Measurements from ENCODE around the gene G6PC3. TPM values are rescaled to one million over a fixed set of nuclear protein-coding genes. Genes with fewer than 3 reads are reported as not detected.
A peak's percentile ranks its signal among the peaks of the same experiment; 100 is the strongest.
"Not testable (repeated sequence)": the region's sequence is repeated elsewhere in the genome, so short reads cannot be mapped to it uniquely, and the experiment has no call there.

The G6PC3 gene, protein sequence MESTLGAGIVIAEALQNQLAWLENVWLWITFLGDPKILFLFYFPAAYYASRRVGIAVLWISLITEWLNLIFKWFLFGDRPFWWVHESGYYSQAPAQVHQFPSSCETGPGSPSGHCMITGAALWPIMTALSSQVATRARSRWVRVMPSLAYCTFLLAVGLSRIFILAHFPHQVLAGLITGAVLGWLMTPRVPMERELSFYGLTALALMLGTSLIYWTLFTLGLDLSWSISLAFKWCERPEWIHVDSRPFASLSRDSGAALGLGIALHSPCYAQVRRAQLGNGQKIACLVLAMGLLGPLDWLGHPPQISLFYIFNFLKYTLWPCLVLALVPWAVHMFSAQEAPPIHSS
- polyA plus RNA-seq (2013, experiment 1 of 2): 126 TPM
- polyA plus RNA-seq (2013, experiment 2 of 2): 131 TPM

GRCh38 chr17:44070455-44071197, at the start of gene G6PC3:
Gene G6PC3 (plus strand): TSS chr17:44070735. CDS start chr17:44070966, 231 bp downstream.
- Histone ChIP-seq H4K91ac (ENCODE audit: low read depth, low read length, poor library complexity) (peak within 1 kb of the TSS; percentile 92), H3K18ac (ENCODE audit: low read length) (peak within 1 kb of the TSS; percentile 98), H2BK120ac (ENCODE audit: low read depth, low read length) (peak within 1 kb of the TSS; percentile 90), H3K14ac (ENCODE audit: low read length) (peak within 1 kb of the TSS; percentile 94), H2BK15ac (ENCODE audit: low read length) (peak within 1 kb of the TSS; percentile 91), H3K79me1 (ENCODE audit: low read depth, low read length) (peaks cover 1% of the 10 kb centered on the region), H2AK5ac (ENCODE audit: low read depth, low read length) (peak within 1 kb of the TSS; percentile 92), H4K8ac (ENCODE audit: low read depth, low read length) (peak within 1 kb of the TSS; percentile 65), H2BK12ac (ENCODE audit: low read length) (peak within 1 kb of the TSS; percentile 70), H3K9me3 (replicated peaks in 1 of 2; ENCODE audit: control insufficient read depth in 2 of 2, insufficient read depth in 1 of 2, low read depth in 1 of 2, low read length in 2 of 2) (no peaks in the 10 kb centered on the region), H3K4ac (ENCODE audit: low read length) (peak within 1 kb of the TSS; percentile 53), H3K23ac (ENCODE audit: low read depth, low read length, poor library complexity) (peak within 1 kb of the TSS; percentile 99), H3K4me2 (ENCODE audit: insufficient read depth, low read length, poor library complexity, severe bottlenecking) (peak within 1 kb of the TSS; percentile 76), H3K9ac (ENCODE audit: low read depth, low read length, poor library complexity) (peak within 1 kb of the TSS; percentile 96), H3K36me3 (replicated peaks in 1 of 2; ENCODE audit: control insufficient read depth in 2 of 2, insufficient read depth in 2 of 2, low read length in 2 of 2) (peaks cover 15 to 28% of the 10 kb centered on the region in 2 donors), H3K27ac (replicated peaks; ENCODE audit: low read length) (peak within 1 kb of the TSS; percentile 97), H3K27me3 (ENCODE audit: control insufficient read depth in 3 of 3, insufficient read depth in 3 of 3, low read depth in 1 of 3, low read length in 3 of 3) (no peaks in the 10 kb centered on the region), H2BK5ac (ENCODE audit: low read length) (peak within 1 kb of the TSS; percentile 82), H2AFZ (ENCODE audit: low read length) (peak within 1 kb of the TSS; percentile 83), H3K4me1 (ENCODE audit: control insufficient read depth in 2 of 2, insufficient read depth in 1 of 2, low read depth in 1 of 2, low read length in 2 of 2) (peaks cover 9 to 10% of the 10 kb centered on the region in 2 donors), H3K4me3 (ENCODE audit: low read length in 2 of 2) (peak within 1 kb of the TSS; percentile 73 to 91)
- WGBS, 2 donors (ENCODE audit: extremely low coverage in 2 of 2, insufficient read length in 2 of 2, insufficient replicate concordance in 1 of 2): no CpG with 5 or more reads among the region's 53 CpGs
- peak; percentile 96 for DNase-seq (ENCODE audit: low spot score)

GRCh38 chr17:44021227-44021626, 49.3 kb upstream of the G6PC3 start:
- not testable (repeated sequence) for H2BK12ac ChIP-seq (ENCODE audit: low read length); H3K14ac ChIP-seq (ENCODE audit: low read length); H3K23ac ChIP-seq (ENCODE audit: low read depth, low read length, poor library complexity); H3K4me3 ChIP-seq (ENCODE audit: low read length in 2 of 2); H3K4me1 ChIP-seq (ENCODE audit: control insufficient read depth in 2 of 2, insufficient read depth in 1 of 2, low read depth in 1 of 2, low read length in 2 of 2); H3K4ac ChIP-seq (ENCODE audit: low read length); DNase-seq (ENCODE audit: low spot score); H2AFZ ChIP-seq (ENCODE audit: low read length); H2BK5ac ChIP-seq (ENCODE audit: low read length); H4K91ac ChIP-seq (ENCODE audit: low read depth, low read length, poor library complexity); H4K8ac ChIP-seq (ENCODE audit: low read depth, low read length); H3K9ac ChIP-seq (ENCODE audit: low read depth, low read length, poor library complexity); H3K27me3 ChIP-seq (ENCODE audit: control insufficient read depth in 3 of 3, insufficient read depth in 3 of 3, low read depth in 1 of 3, low read length in 3 of 3); H3K27ac ChIP-seq (replicated peaks; ENCODE audit: low read length); H2AK5ac ChIP-seq (ENCODE audit: low read depth, low read length); H3K9me3 ChIP-seq (replicated peaks in 1 of 2; ENCODE audit: control insufficient read depth in 2 of 2, insufficient read depth in 1 of 2, low read depth in 1 of 2, low read length in 2 of 2); H3K18ac ChIP-seq (ENCODE audit: low read length); H3K79me1 ChIP-seq (ENCODE audit: low read depth, low read length); H2BK120ac ChIP-seq (ENCODE audit: low read depth, low read length); H2BK15ac ChIP-seq (ENCODE audit: low read length); H3K4me2 ChIP-seq (ENCODE audit: insufficient read depth, low read length, poor library complexity, severe bottlenecking)
- peaks cover 5 to 22% of the 10 kb centered on the region in 2 donors for H3K36me3 ChIP-seq (replicated peaks in 1 of 2; ENCODE audit: control insufficient read depth in 2 of 2, insufficient read depth in 2 of 2, low read length in 2 of 2)
- WGBS, 2 donors (ENCODE audit: extremely low coverage in 2 of 2, insufficient read length in 2 of 2, insufficient replicate concordance in 1 of 2): no CpG with 5 or more reads among the region's 7 CpGs

GRCh38 chr17:44022246-44022645, 48.3 kb upstream of the G6PC3 start:
- H2AK5ac ChIP-seq (ENCODE audit: low read depth, low read length): no peak overlapping the region
- no peak overlapping the region for H3K4me3 ChIP-seq (ENCODE audit: low read length in 2 of 2)
- no peak overlapping the region for H3K27ac ChIP-seq (replicated peaks; ENCODE audit: low read length)
- no peak overlapping the region for H3K9ac ChIP-seq (ENCODE audit: low read depth, low read length, poor library complexity)
- no peaks in the 10 kb centered on the region for H3K9me3 ChIP-seq (replicated peaks in 1 of 2; ENCODE audit: control insufficient read depth in 2 of 2, insufficient read depth in 1 of 2, low read depth in 1 of 2, low read length in 2 of 2)
- no peak overlapping the region for H3K14ac ChIP-seq (ENCODE audit: low read length)
- peaks cover 9% of the 10 kb centered on the region for H3K79me1 ChIP-seq (ENCODE audit: low read depth, low read length)
- no peak for DNase-seq (ENCODE audit: low spot score)
- no peak overlapping the region for H3K18ac ChIP-seq (ENCODE audit: low read length)
- H2BK120ac ChIP-seq (ENCODE audit: low read depth, low read length): no peak overlapping the region
- no peak overlapping the region for H4K8ac ChIP-seq (ENCODE audit: low read depth, low read length)
- H3K23ac ChIP-seq (ENCODE audit: low read depth, low read length, poor library complexity): no peak overlapping the region
- no peaks in the 10 kb centered on the region for H3K4me1 ChIP-seq (ENCODE audit: control insufficient read depth in 2 of 2, insufficient read depth in 1 of 2, low read depth in 1 of 2, low read length in 2 of 2)
- H3K4ac ChIP-seq (ENCODE audit: low read length): no peak overlapping the region
- H2BK5ac ChIP-seq (ENCODE audit: low read length): no peak overlapping the region
- peaks cover 5 to 22% of the 10 kb centered on the region in 2 donors for H3K36me3 ChIP-seq (replicated peaks in 1 of 2; ENCODE audit: control insufficient read depth in 2 of 2, insufficient read depth in 2 of 2, low read length in 2 of 2)
- H2AFZ ChIP-seq (ENCODE audit: low read length): no peak overlapping the region
- no peak overlapping the region for H3K4me2 ChIP-seq (ENCODE audit: insufficient read depth, low read length, poor library complexity, severe bottlenecking)
- H2BK12ac ChIP-seq (ENCODE audit: low read length): no peak overlapping the region
- H3K27me3 ChIP-seq (ENCODE audit: control insufficient read depth in 3 of 3, insufficient read depth in 3 of 3, low read depth in 1 of 3, low read length in 3 of 3): no peaks in the 10 kb centered on the region
- no CpG with 5 or more reads among the region's 2 CpGs for WGBS, 2 donors (ENCODE audit: extremely low coverage in 2 of 2, insufficient read length in 2 of 2, insufficient replicate concordance in 1 of 2)
- H4K91ac ChIP-seq (ENCODE audit: low read depth, low read length, poor library complexity): no peak overlapping the region
- no peak overlapping the region for H2BK15ac ChIP-seq (ENCODE audit: low read length)
